ENCODE results near the gene MS4A4E. TPM values are rescaled to one million over a fixed set of nuclear protein-coding genes. Genes with fewer than 3 reads are reported as not detected.
A peak's percentile ranks its signal among the peaks of the same experiment; 100 is the strongest.

The MS4A4E gene
- total and polyA plus RNA-seq, 3 experiments from 2014 or later: not detected

DNA sequence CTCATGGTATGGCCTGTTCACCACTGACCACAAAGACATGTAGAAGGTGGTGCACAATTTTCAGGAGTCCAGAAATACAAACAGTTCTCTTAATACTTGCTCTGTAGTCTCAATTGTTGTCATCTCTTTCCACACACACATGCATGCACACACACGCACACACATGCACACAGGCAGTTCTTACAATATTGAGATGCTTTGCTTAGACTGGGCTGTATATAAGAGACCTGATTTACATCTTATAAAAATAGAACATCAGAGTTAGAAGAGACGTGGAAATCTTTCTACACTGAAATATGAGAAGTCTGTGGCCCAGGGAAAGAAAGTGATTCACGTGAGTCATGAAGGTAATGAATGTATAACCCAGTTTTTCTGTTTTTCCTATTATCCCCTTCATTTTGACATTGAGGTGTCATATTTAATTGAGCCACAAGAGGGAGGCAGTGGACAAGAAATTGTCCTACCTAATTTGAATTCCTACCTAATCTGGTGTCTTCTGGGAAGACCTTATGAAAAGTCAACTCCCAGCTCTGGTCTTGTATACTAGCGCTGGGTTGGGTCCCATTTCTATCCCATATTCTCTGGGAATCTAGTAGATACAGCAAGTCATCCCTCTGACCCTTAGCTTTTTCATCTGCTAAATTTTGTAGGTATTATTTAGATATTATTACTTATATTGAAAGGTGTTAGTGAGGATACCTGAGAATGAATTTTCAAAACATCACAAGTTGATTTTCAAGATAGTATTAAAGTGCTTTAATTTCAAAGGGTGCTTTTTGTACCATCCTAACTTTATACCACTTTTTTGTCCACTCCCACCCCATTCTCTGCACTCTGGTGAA lies 22.7 kb upstream of the MS4A4E start:
- POLR2A ChIA-PET: no interaction called here
- CTCF ChIA-PET: interaction anchor here (0.7 to 1.7 kb wide), 5 partner anchors 8 to 14 kb away, joined by 3 to 6 read pairs (median 4); no protein-coding TSS in a partner anchor
- Mint-ChIP-seq H3K4me3 (no peak overlapping the region), H3K27me3 (peaks cover 2 to 14% of the 10 kb centered on the region in 2 donors), H3K27ac (no peak overlapping the region), H3K36me3 (no peaks in the 10 kb centered on the region), H3K4me1 (no peaks in the 10 kb centered on the region), H3K9me3 (peaks cover 0 to 6% (median 0%) of the 10 kb centered on the region in 5 donors)
- H3K4me1 ChIP-seq (ENCODE audit: insufficient read depth, low read length): no peaks in the 10 kb centered on the region
- no peaks in the 10 kb centered on the region for H3K27me3 ChIP-seq (ENCODE audit: insufficient read depth, low read length, poor library complexity, severe bottlenecking)
- no peaks in the 10 kb centered on the region for H3K36me3 ChIP-seq (ENCODE audit: insufficient read depth, low read length)
- H3K4me3 ChIP-seq (ENCODE audit: low read length): no peak overlapping the region
- no peaks in the 10 kb centered on the region for H3K9me3 ChIP-seq (ENCODE audit: low read length)
- no peak for DNase-seq
- no peak overlapping the region for H3K27ac ChIP-seq (ENCODE audit: low read depth, low read length)

DNA sequence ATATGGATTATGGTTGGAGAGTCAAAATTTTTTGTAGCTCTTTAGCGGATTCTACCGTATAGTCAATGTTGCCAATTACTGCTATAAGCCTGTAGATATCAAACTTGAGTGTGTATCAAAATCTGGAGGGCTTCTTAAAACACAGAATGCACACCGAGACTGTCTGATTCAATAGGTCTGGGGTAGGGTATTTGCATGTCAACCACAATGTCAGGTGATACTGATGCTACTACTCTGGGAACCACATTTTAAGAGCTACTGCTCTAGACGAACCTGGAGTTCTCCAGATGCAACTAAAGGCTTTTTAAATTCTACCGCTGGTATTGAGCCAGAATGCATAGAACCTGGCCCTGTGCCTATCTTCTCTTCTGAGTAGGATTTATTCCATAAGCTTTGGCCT lies 21.7 kb upstream of the MS4A4E start:
- Histone ChIP-seq H3K27me3 (ENCODE audit: insufficient read depth, low read length, poor library complexity, severe bottlenecking) (no peaks in the 10 kb centered on the region), H3K9me3 (ENCODE audit: low read length) (no peaks in the 10 kb centered on the region), H3K4me1 (ENCODE audit: insufficient read depth, low read length) (no peaks in the 10 kb centered on the region), H3K27ac (ENCODE audit: low read depth, low read length) (no peak overlapping the region), H3K4me3 (ENCODE audit: low read length) (no peak overlapping the region), H3K36me3 (ENCODE audit: insufficient read depth, low read length) (no peaks in the 10 kb centered on the region)
- H3K27ac Mint-ChIP-seq: no peak overlapping the region
- ChIA-PET CTCF (interaction anchor here (0.7 to 1.7 kb wide), 5 partner anchors 9 to 13 kb away, joined by 3 to 6 read pairs (median 4); no protein-coding TSS in a partner anchor), POLR2A (no interaction called here)
- peaks cover 2 to 14% of the 10 kb centered on the region in 2 donors for H3K27me3 Mint-ChIP-seq
- no peak for DNase-seq
- H3K9me3 Mint-ChIP-seq: peaks cover 0 to 4% (median 0%) of the 10 kb centered on the region in 5 donors
- no peaks in the 10 kb centered on the region for H3K4me1 Mint-ChIP-seq
- no peak overlapping the region for H3K4me3 Mint-ChIP-seq
- no peaks in the 10 kb centered on the region for H3K36me3 Mint-ChIP-seq

DNA sequence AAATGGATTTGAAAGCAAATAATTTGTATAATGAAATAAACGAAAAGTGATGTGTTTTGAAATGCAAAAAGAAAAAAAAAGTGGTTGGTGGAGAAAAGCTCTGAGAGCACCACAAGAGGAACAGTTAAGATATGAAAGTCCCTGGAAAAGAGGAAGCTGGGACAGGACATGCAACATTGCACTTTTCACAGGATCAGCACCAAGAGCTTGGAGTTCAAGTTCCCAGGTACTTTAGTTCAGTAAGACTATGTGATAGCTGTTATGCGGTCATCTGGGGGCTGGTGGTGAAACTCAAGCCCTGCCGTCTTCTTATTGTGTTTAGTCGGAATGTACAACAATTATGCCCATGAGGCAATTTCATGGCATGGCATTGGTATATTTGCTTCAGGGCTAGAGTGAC lies 20.5 kb upstream of the MS4A4E start:
- Histone ChIP-seq H3K9me3 (ENCODE audit: low read length) (no peaks in the 10 kb centered on the region), H3K27me3 (ENCODE audit: insufficient read depth, low read length, poor library complexity, severe bottlenecking) (no peaks in the 10 kb centered on the region), H3K36me3 (ENCODE audit: insufficient read depth, low read length) (no peaks in the 10 kb centered on the region), H3K27ac (ENCODE audit: low read depth, low read length) (no peak overlapping the region), H3K4me1 (ENCODE audit: insufficient read depth, low read length) (no peaks in the 10 kb centered on the region), H3K4me3 (ENCODE audit: low read length) (no peak overlapping the region)
- POLR2A ChIA-PET: no interaction called here
- CTCF ChIA-PET: interaction anchor here (1.1 kb wide), 1 partner anchor 8 kb away, joined by 3 read pairs; no protein-coding TSS in a partner anchor
- no peaks in the 10 kb centered on the region for H3K36me3 Mint-ChIP-seq
- DNase-seq: no peak
- no peak overlapping the region for H3K4me3 Mint-ChIP-seq
- H3K27ac Mint-ChIP-seq: no peak overlapping the region
- H3K9me3 Mint-ChIP-seq: peaks cover 0 to 4% (median 0%) of the 10 kb centered on the region in 5 donors
- H3K27me3 Mint-ChIP-seq: peaks cover 2 to 14% of the 10 kb centered on the region in 2 donors
- no peaks in the 10 kb centered on the region for H3K4me1 Mint-ChIP-seq

DNA sequence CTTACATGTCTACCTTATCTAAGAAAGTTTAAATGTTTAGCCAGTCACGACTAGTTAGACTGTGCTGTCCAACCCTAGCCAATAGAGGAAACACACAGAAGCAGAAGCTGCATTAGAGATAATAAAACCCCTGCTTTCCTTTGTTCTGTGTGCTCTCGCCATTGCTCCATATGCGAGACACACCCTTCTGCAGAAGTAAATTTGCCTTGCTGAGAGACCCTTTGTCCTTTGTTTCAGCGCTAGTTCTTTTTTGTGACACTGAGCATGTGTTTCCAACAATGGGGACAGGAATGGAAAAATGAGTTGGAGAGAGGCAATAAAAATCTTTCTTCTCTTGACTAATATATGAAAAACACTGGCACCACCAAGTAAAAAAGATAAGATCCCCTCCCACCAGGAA lies 18.1 kb upstream of the MS4A4E start:
- H3K27me3 ChIP-seq (ENCODE audit: insufficient read depth, low read length, poor library complexity, severe bottlenecking): no peaks in the 10 kb centered on the region
- no peaks in the 10 kb centered on the region for H3K9me3 ChIP-seq (ENCODE audit: low read length)
- H3K4me1 Mint-ChIP-seq: no peaks in the 10 kb centered on the region
- no peak overlapping the region for H3K4me3 Mint-ChIP-seq
- no peaks in the 10 kb centered on the region for H3K36me3 ChIP-seq (ENCODE audit: insufficient read depth, low read length)
- CTCF ChIA-PET: interaction anchor here (1.0 kb wide), 1 partner anchor 10 kb away, joined by 5 read pairs; no protein-coding TSS in a partner anchor
- POLR2A ChIA-PET: no interaction called here
- no peaks in the 10 kb centered on the region for H3K4me1 ChIP-seq (ENCODE audit: insufficient read depth, low read length)
- DNase-seq: no peak
- no peaks in the 10 kb centered on the region for H3K36me3 Mint-ChIP-seq
- peaks cover 0 to 16% of the 10 kb centered on the region in 2 donors for H3K27me3 Mint-ChIP-seq
- no peak overlapping the region for H3K27ac Mint-ChIP-seq
- peaks cover 0 to 4% (median 0%) of the 10 kb centered on the region in 5 donors for H3K9me3 Mint-ChIP-seq
- H3K27ac ChIP-seq (ENCODE audit: low read depth, low read length): no peak overlapping the region
- no peak overlapping the region for H3K4me3 ChIP-seq (ENCODE audit: low read length)

DNA sequence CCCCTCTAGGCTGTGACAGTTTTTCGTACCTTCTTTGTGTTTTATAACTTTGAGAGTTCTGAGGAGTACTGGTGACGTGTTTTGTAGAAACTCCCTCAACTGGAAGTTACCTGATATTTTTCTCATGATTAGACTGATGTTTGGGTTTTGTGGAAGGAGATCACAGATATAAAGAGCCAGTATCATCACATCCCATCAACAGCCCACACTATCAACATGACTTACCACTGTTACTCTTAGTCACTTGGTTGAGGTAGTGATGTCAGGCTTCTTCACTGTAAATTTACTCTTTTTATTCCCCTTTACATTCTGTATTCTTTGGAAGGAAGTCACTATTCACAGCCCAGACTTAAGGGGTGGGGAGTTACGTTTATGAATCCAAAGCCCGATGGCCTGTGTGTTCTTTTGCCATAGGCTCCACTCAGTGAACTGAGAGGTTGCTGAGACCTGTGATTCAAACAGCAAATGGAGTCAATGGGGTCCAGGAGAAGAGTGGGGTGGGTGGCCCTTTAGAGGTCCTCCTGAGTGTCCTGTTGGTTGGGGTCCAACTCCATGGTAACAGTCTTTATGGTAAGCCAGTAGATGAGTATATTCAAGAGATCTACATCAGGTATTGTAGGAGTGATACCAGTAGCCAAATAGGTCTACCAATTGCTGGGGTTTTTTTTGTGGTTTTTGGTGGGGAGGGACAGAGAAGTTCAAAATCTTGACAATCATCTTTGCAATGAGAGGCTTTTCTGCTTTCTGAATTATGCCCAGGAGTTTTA lies 15.2 kb upstream of the MS4A4E start:
- Histone ChIP-seq H3K9me3 (ENCODE audit: low read length) (no peaks in the 10 kb centered on the region), H3K27me3 (ENCODE audit: insufficient read depth, low read length, poor library complexity, severe bottlenecking) (no peaks in the 10 kb centered on the region), H3K4me1 (ENCODE audit: insufficient read depth, low read length) (no peaks in the 10 kb centered on the region), H3K27ac (ENCODE audit: low read depth, low read length) (no peak overlapping the region), H3K36me3 (ENCODE audit: insufficient read depth, low read length) (no peaks in the 10 kb centered on the region), H3K4me3 (ENCODE audit: low read length) (no peak overlapping the region)
- H3K4me1 Mint-ChIP-seq: no peaks in the 10 kb centered on the region
- H3K36me3 Mint-ChIP-seq: no peaks in the 10 kb centered on the region
- no peak overlapping the region for H3K4me3 Mint-ChIP-seq
- peaks cover 0 to 4% (median 2%) of the 10 kb centered on the region in 5 donors for H3K9me3 Mint-ChIP-seq
- no peak for DNase-seq
- ChIA-PET CTCF (no interaction called here), POLR2A (no interaction called here)
- H3K27ac Mint-ChIP-seq: no peak overlapping the region
- H3K27me3 Mint-ChIP-seq: peaks cover 0 to 25% of the 10 kb centered on the region in 2 donors

DNA sequence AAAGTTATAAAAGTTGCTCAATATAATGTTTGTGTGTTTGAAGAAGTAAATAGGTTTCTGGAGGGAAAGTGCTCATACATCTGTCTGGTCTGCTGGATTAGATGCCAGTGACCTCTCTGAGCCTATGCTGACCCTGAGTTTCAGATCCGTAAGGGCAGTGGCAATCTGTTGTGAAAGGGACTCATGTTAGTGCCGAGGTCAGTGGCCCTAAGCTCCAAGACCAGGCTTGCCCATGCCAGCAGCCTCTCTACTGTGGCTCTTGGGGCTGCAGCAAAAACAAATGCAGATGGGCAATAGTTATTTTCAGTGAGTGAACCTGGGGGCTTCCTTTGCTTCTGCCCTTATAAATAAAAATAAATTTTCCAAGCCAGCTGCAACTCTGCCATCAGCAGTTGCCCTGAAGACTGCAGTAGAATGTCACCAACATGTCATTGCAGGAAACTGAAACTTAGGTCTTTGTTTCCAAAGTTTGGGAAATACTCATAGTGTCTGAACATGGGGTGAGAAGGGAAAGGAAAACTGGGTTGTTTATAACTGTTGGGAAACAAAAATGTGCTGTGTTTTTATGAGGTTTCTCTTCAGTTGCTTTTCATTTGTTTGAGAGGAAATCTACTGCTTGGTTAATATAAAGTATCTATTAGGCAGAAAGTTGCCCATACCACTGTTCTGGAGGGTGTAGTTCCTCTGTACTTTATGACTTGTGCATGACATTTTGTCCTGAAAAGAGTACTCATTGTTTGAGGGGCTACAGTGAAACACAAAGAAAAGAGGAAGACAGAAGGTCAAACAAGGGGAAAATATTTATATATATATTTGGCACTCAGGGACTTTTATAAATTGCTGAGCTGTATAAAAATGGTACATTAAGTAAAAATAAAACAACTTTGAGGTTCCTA lies 9.5 kb upstream of the MS4A4E start:
- no peak for DNase-seq
- Histone ChIP-seq H3K27me3 (ENCODE audit: insufficient read depth, low read length, poor library complexity, severe bottlenecking) (no peaks in the 10 kb centered on the region), H3K4me3 (ENCODE audit: low read length) (no peak overlapping the region), H3K4me1 (ENCODE audit: insufficient read depth, low read length) (no peaks in the 10 kb centered on the region), H3K36me3 (ENCODE audit: insufficient read depth, low read length) (no peaks in the 10 kb centered on the region), H3K27ac (ENCODE audit: low read depth, low read length) (no peak overlapping the region), H3K9me3 (ENCODE audit: low read length) (no peaks in the 10 kb centered on the region)
- Mint-ChIP-seq H3K4me1 (no peaks in the 10 kb centered on the region), H3K27ac (no peak overlapping the region), H3K9me3 (peaks cover 0 to 3% (median 0%) of the 10 kb centered on the region in 5 donors), H3K36me3 (no peaks in the 10 kb centered on the region), H3K4me3 (no peak overlapping the region), H3K27me3 (peaks cover 11 to 43% of the 10 kb centered on the region in 2 donors)
- ChIA-PET CTCF (interaction anchor here (0.6 to 1.3 kb wide), 4 partner anchors 19 to 498 kb away, joined by 3 to 6 read pairs (median 4); partner anchors contain the start of gene STX3), POLR2A (no interaction called here)

DNA sequence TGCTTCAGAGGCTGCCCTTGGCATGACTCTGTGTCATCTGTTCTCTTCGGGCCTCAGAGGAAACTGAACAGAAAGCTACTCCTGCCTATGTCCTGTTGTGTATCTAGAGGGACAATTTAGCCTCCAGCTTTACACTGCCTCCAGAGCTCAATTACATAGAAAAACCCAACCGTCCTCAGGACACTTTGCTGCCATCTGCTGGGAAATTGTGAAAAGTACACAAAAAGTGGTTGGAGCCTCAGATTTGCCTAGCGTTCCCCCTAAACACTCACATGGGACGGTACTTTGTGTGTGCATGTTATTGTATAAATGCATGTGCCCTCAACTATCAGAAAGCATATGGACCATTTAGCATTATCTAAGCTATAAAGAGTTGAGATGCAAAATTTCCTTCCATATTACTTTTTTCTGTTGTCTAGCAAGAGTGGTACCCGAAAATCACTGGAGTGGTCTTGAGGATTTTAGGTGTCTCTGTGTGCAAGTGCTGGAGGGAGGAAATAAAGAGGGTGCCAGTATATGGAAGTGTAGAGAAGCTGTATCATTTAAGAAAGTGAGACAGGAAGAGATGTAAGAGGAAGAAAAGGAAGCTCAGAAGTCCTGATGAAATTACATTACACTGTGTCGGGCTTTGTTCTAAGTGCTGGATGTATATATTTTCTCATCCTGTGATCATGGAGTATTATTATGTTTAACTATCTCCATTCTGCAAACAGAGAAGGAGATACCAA lies 8.7 kb upstream of the MS4A4E start:
- peaks cover 11 to 47% of the 10 kb centered on the region in 2 donors for H3K27me3 Mint-ChIP-seq
- Histone ChIP-seq H3K27ac (ENCODE audit: low read depth, low read length) (no peak overlapping the region), H3K9me3 (ENCODE audit: low read length) (no peaks in the 10 kb centered on the region), H3K36me3 (ENCODE audit: insufficient read depth, low read length) (no peaks in the 10 kb centered on the region), H3K4me3 (ENCODE audit: low read length) (no peak overlapping the region), H3K4me1 (ENCODE audit: insufficient read depth, low read length) (no peaks in the 10 kb centered on the region), H3K27me3 (ENCODE audit: insufficient read depth, low read length, poor library complexity, severe bottlenecking) (no peaks in the 10 kb centered on the region)
- peak in 2 of 5 donors; percentile 4 to 11 for DNase-seq
- H3K9me3 Mint-ChIP-seq: peaks cover 0 to 3% (median 0%) of the 10 kb centered on the region in 5 donors
- ChIA-PET POLR2A (no interaction called here), CTCF (interaction anchor here (1.0 to 1.3 kb wide), 8 partner anchors 9 to 497 kb away, joined by 3 to 6 read pairs (median 4); partner anchors contain the start of genes MS4A4E and STX3)
- no peak overlapping the region for H3K4me3 Mint-ChIP-seq
- H3K27ac Mint-ChIP-seq: no peak overlapping the region
- no peaks in the 10 kb centered on the region for H3K4me1 Mint-ChIP-seq
- H3K36me3 Mint-ChIP-seq: no peaks in the 10 kb centered on the region

Measured in CD8-positive, alpha-beta memory T cell (primary cell).